Osteocyte (in vitro differentiated cells): ENCODE results near the gene GRN. TPM values are rescaled to one million over a fixed set of nuclear protein-coding genes. Genes with fewer than 3 reads are reported as not detected.

ENCODE experiments used
- DNase-seq: peaks from one replicate; pipeline ENCODE4 v3.0.0; 2021; ENCODE audit warnings: mixed read lengths; ENCODE audit not compliant: unreplicated experiment; ENCODE audit errors: extremely low spot score
- H3K27ac Mint-ChIP-seq: one replicate; pipeline ENCODE4 v1.8.0; 2021; ENCODE audit warnings: mild to moderate bottlenecking, mixed read lengths; ENCODE audit not compliant: unreplicated experiment
- H3K27me3 Mint-ChIP-seq: one replicate; pipeline ENCODE4 v1.8.0; 2021; ENCODE audit warnings: mixed read lengths; ENCODE audit not compliant: unreplicated experiment
- H3K36me3 Mint-ChIP-seq: one replicate; pipeline ENCODE4 v1.8.0; 2021; ENCODE audit warnings: mixed read lengths; ENCODE audit not compliant: unreplicated experiment
- H3K4me1 Mint-ChIP-seq: one replicate; pipeline ENCODE4 v1.8.0; 2021; ENCODE audit warnings: mixed read lengths; ENCODE audit not compliant: unreplicated experiment
- H3K4me3 Mint-ChIP-seq: one replicate; pipeline ENCODE4 v1.8.0; 2021; ENCODE audit warnings: mild to moderate bottlenecking, moderate library complexity, mixed read lengths; ENCODE audit not compliant: unreplicated experiment
- H3K9me3 Mint-ChIP-seq: one replicate; pipeline ENCODE4 v1.8.0; 2021; ENCODE audit warnings: mixed read lengths; ENCODE audit not compliant: unreplicated experiment
- CTCF ChIP-seq: fragments of 200-600 bp; sonication (generic); IDR thresholded peaks from 2 replicates; pipeline ENCODE4 v1.5.0; 2021; ENCODE audit warnings: antibody characterized with exemption, mild to moderate bottlenecking, moderate library complexity
- total RNA-seq: library from RNA; stranded (reverse); gene quantifications from 2 replicates; pipeline ENCODE4 v1.2.1, GENCODE V29; 2021

The GRN gene
- total RNA-seq, 1 donor from 2014 or later: 574 TPM

GRCh38 chr17:44312396-44313104 lies 32.6 kb upstream of the GRN start:
- no peaks in the 10 kb centered on the region for H3K9me3 Mint-ChIP-seq
- TF ChIP-seq CTCF: no peak
- no peak overlapping the region for H3K4me3 Mint-ChIP-seq
- H3K4me1 Mint-ChIP-seq: peaks cover 16% of the 10 kb centered on the region
- H3K27me3 Mint-ChIP-seq: peaks cover 40% of the 10 kb centered on the region
- H3K27ac Mint-ChIP-seq: no peak overlapping the region
- H3K36me3 Mint-ChIP-seq: no peaks in the 10 kb centered on the region
- no peak for DNase-seq

GRCh38 chr17:44314031-44314430 lies 31.1 kb upstream of the GRN start:
- no peak for TF ChIP-seq CTCF
- no peak for DNase-seq
- no peaks in the 10 kb centered on the region for H3K36me3 Mint-ChIP-seq
- no peak overlapping the region for H3K27ac Mint-ChIP-seq
- H3K4me3 Mint-ChIP-seq: peak overlapping the region; percentile 42
- peaks cover 11% of the 10 kb centered on the region for H3K4me1 Mint-ChIP-seq
- H3K27me3 Mint-ChIP-seq: peaks cover 49% of the 10 kb centered on the region
- no peaks in the 10 kb centered on the region for H3K9me3 Mint-ChIP-seq

- DNase-seq: no peak
- Mint-ChIP-seq H3K36me3 (peaks cover 4% of the 10 kb centered on the region), H3K4me1 (peaks cover 11% of the 10 kb centered on the region), H3K9me3 (no peaks in the 10 kb centered on the region), H3K27ac (no peak overlapping the region), H3K4me3 (peak overlapping the region; percentile 42), H3K27me3 (peaks cover 49% of the 10 kb centered on the region)
- no peak for TF ChIP-seq CTCF
These were observed 30.6 kb upstream of the GRN start for GRCh38 chr17:44314524-44314868.

GRCh38 chr17:44314869-44315661 lies 30.0 kb upstream of the GRN start:
- no peaks in the 10 kb centered on the region for H3K9me3 Mint-ChIP-seq
- peak overlapping the region; percentile 64 for H3K4me3 Mint-ChIP-seq
- no peak for DNase-seq
- H3K27me3 Mint-ChIP-seq: peaks cover 49% of the 10 kb centered on the region
- TF ChIP-seq CTCF: no peak
- peaks cover 11% of the 10 kb centered on the region for H3K4me1 Mint-ChIP-seq
- H3K27ac Mint-ChIP-seq: no peak overlapping the region
- peaks cover 6% of the 10 kb centered on the region for H3K36me3 Mint-ChIP-seq
